HepG2 (cell line): ENCODE results near the gene DGAT2. TPM values are rescaled to one million over a fixed set of nuclear protein-coding genes. Genes with fewer than 3 reads are reported as not detected.

Experiments
- AHR ChIP-seq: IDR thresholded peaks from 2 replicates; pipeline ENCODE4 v1.6.1; 2018; ENCODE audit warnings: missing genetic modification reagents, missing compliant biosample characterization
- CAMTA2 ChIP-seq: sonication (generic); formaldehyde crosslinking; IDR thresholded peaks from 2 replicates; pipeline ENCODE4 v1.4.0; 2020; ENCODE audit warnings: mild to moderate bottlenecking, missing genetic modification reagents, borderline replicate concordance
- EED ChIP-seq: sonication (generic); formaldehyde crosslinking; IDR thresholded peaks from 2 replicates; pipeline ENCODE4 v1.5.0; 2020; ENCODE audit warnings: mild to moderate bottlenecking, missing genetic modification reagents
- FOSL2 ChIP-seq: sonication (generic); formaldehyde crosslinking; IDR thresholded peaks from 2 replicates; pipeline ENCODE4 v1.4.0; 2020; ENCODE audit warnings: missing genetic modification reagents
- FOXC1 ChIP-seq: sonication (generic); formaldehyde crosslinking; IDR thresholded peaks from 2 replicates; pipeline ENCODE4 v1.8.0; 2022; ENCODE audit warnings: mild to moderate bottlenecking, missing genetic modification reagents, borderline replicate concordance
- HNRNPK ChIP-seq: fragments of 200-400 bp; formaldehyde crosslinking; IDR thresholded peaks from 2 replicates; pipeline ENCODE4 v1.6.1; 2018; ENCODE audit warnings: low read length, low read depth, moderate library complexity, mild to moderate bottlenecking; ENCODE audit not compliant: poor library complexity, severe bottlenecking
- JUNB ChIP-seq: sonication (generic); formaldehyde crosslinking; IDR thresholded peaks from 2 replicates; pipeline ENCODE4 v1.8.0; 2022; ENCODE audit warnings: missing genetic modification reagents, mild to moderate bottlenecking, borderline replicate concordance
- NCOA2 ChIP-seq: sonication (generic); formaldehyde crosslinking; IDR thresholded peaks from 2 replicates; pipeline ENCODE4 v1.8.0; 2022; ENCODE audit warnings: inconsistent platforms
- PHF5A ChIP-seq: IDR thresholded peaks from one replicate; pipeline ENCODE4 v1.6.1; 2018; ENCODE audit warnings: low read depth, missing genetic modification reagents; ENCODE audit not compliant: unreplicated experiment
- SIN3B ChIP-seq: fragments of 150-350 bp; IDR thresholded peaks from 2 replicates; pipeline ENCODE4 v1.6.1; 2014; ENCODE audit warnings: low read length
- TCF7 ChIP-seq: sonication (generic); IDR thresholded peaks from 2 replicates; pipeline ENCODE4 v1.6.1; 2016; ENCODE audit warnings: antibody characterized with exemption, low read depth
- XRCC5 ChIP-seq: fragments of 200-400 bp; formaldehyde crosslinking; optimal IDR thresholded peaks from 2 replicates; pipeline ENCODE3; 2017; ENCODE audit warnings: mild to moderate bottlenecking, low read length
- ZFP90 ChIP-seq: sonication (generic); formaldehyde crosslinking; IDR thresholded peaks from 2 replicates; pipeline ENCODE4 v1.8.0; 2022; ENCODE audit warnings: missing genetic modification reagents, mild to moderate bottlenecking, inconsistent platforms, borderline replicate concordance
- ZNF10 ChIP-seq: sonication (generic); formaldehyde crosslinking; IDR thresholded peaks from 2 replicates; pipeline ENCODE4 v1.4.0; 2020; ENCODE audit warnings: mild to moderate bottlenecking, low read depth, missing genetic modification reagents, borderline replicate concordance
- ZNF547 ChIP-seq: sonication (generic); formaldehyde crosslinking; IDR thresholded peaks from 2 replicates; pipeline ENCODE4 v1.5.1; 2020; ENCODE audit warnings: mild to moderate bottlenecking, missing genetic modification reagents
- polyA plus RNA-seq, 8 experiments: library from polyadenylated mRNA; depleted of rRNA in 3 of 8; stranded (reverse) in 7 of 8; unstranded in 1 of 8; fragments of >200 nt; fragmentation: Illumina TruSeq in 4 of 8; extraction: Trizol in 4 of 8; gene quantifications; 2 replicates each; pipeline versions ENCODE4 v1.2.1 to v1.2.3, GENCODE V29; 2011 to 2016; ENCODE audit warnings: low read depth in 4 of 8, missing spikeins in 1 of 8, mixed read lengths in 1 of 8; ENCODE audit not compliant: insufficient read depth in 1 of 8
- total RNA-seq, 5 experiments: library from RNA; depleted of rRNA; stranded (reverse); fragments of >200 nt; fragmentation: Illumina TruSeq; extraction: Trizol; gene quantifications; 2 replicates each; pipeline ENCODE4 v1.2.3, GENCODE V29; 2016; ENCODE audit warnings: low read depth in 1 of 5
- TF ChIP-seq, protein P1 (sequence below): sonication (generic); formaldehyde crosslinking; IDR thresholded peaks from 2 replicates; pipeline ENCODE4 v1.5.0; 2020; ENCODE audit warnings: mild to moderate bottlenecking, missing genetic modification reagents
- TF ChIP-seq, protein P2 (sequence below): sonication (generic); formaldehyde crosslinking; IDR thresholded peaks from 2 replicates; pipeline ENCODE4 v1.4.0; 2020; ENCODE audit warnings: mild to moderate bottlenecking, missing genetic modification reagents
- TF ChIP-seq, protein P3 (sequence below): IDR thresholded peaks from 2 replicates; pipeline ENCODE4 v1.6.1; 2016; ENCODE audit warnings: low read depth, missing genetic modification reagents, missing compliant biosample characterization

The DGAT2 gene
- total and polyA plus RNA-seq, 2 of the 13 experiments (the other 11 are each of a cell fraction or from before 2014, with no cell fraction given) = 39.0 to 65.6 TPM

DNA sequence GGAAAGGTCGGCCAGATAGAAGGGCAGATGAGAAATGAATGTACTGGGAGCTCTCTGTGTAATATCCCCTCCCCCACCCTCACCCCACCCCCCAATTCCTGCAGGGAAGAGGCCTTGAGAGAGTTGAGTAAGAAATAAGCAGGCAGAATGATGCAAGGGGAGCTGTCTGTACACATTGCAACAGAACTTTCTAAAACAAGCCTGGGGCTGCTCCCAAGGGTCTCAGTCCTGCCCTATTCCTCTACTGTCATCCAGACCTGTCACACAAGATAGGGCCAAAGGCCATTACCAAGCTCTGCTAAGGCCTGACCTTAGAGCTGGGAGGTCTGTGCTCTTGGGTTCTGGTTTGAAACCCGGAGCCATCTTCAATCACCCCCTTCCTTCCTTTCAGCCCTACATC is 5.7 kb upstream of the DGAT2 start (continued):
- peak; percentile 20; the same call in 1 of the 2 replicates for TF ChIP-seq ZFP90 (CRISPR knock-in tag)
- TF ChIP-seq HNRNPK = no peak
- TF ChIP-seq, protein P1, sequence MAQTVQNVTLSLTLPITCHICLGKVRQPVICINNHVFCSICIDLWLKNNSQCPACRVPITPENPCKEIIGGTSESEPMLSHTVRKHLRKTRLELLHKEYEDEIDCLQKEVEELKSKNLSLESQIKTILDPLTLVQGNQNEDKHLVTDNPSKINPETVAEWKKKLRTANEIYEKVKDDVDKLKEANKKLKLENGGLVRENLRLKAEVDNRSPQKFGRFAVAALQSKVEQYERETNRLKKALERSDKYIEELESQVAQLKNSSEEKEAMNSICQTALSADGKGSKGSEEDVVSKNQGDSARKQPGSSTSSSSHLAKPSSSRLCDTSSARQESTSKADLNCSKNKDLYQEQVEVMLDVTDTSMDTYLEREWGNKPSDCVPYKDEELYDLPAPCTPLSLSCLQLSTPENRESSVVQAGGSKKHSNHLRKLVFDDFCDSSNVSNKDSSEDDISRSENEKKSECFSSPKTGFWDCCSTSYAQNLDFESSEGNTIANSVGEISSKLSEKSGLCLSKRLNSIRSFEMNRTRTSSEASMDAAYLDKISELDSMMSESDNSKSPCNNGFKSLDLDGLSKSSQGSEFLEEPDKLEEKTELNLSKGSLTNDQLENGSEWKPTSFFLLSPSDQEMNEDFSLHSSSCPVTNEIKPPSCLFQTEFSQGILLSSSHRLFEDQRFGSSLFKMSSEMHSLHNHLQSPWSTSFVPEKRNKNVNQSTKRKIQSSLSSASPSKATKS (CRISPR knock-in tag) = no peak
- TF ChIP-seq AHR (CRISPR knock-in tag) = no peak
- TF ChIP-seq, protein P2, sequence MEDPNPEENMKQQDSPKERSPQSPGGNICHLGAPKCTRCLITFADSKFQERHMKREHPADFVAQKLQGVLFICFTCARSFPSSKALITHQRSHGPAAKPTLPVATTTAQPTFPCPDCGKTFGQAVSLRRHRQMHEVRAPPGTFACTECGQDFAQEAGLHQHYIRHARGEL (CRISPR knock-in tag) = no peak
- peak; percentile 78 for TF ChIP-seq FOSL2
- TF ChIP-seq, protein P3, sequence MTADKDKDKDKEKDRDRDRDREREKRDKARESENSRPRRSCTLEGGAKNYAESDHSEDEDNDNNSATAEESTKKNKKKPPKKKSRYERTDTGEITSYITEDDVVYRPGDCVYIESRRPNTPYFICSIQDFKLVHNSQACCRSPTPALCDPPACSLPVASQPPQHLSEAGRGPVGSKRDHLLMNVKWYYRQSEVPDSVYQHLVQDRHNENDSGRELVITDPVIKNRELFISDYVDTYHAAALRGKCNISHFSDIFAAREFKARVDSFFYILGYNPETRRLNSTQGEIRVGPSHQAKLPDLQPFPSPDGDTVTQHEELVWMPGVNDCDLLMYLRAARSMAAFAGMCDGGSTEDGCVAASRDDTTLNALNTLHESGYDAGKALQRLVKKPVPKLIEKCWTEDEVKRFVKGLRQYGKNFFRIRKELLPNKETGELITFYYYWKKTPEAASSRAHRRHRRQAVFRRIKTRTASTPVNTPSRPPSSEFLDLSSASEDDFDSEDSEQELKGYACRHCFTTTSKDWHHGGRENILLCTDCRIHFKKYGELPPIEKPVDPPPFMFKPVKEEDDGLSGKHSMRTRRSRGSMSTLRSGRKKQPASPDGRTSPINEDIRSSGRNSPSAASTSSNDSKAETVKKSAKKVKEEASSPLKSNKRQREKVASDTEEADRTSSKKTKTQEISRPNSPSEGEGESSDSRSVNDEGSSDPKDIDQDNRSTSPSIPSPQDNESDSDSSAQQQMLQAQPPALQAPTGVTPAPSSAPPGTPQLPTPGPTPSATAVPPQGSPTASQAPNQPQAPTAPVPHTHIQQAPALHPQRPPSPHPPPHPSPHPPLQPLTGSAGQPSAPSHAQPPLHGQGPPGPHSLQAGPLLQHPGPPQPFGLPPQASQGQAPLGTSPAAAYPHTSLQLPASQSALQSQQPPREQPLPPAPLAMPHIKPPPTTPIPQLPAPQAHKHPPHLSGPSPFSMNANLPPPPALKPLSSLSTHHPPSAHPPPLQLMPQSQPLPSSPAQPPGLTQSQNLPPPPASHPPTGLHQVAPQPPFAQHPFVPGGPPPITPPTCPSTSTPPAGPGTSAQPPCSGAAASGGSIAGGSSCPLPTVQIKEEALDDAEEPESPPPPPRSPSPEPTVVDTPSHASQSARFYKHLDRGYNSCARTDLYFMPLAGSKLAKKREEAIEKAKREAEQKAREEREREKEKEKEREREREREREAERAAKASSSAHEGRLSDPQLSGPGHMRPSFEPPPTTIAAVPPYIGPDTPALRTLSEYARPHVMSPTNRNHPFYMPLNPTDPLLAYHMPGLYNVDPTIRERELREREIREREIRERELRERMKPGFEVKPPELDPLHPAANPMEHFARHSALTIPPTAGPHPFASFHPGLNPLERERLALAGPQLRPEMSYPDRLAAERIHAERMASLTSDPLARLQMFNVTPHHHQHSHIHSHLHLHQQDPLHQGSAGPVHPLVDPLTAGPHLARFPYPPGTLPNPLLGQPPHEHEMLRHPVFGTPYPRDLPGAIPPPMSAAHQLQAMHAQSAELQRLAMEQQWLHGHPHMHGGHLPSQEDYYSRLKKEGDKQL (CRISPR knock-in tag) = 0 out of 2 replicates have a peak, but pooled peaks have one; percentile 44
- peak; percentile 3 for TF ChIP-seq XRCC5
- TF ChIP-seq TCF7 = 0 out of 2 replicates have a peak, but pooled peaks have one; percentile 41
- no peak for TF ChIP-seq PHF5A
- TF ChIP-seq ZNF10 (CRISPR knock-in tag) = no peak
- no peak for TF ChIP-seq CAMTA2
- TF ChIP-seq ZNF547 (CRISPR knock-in tag) = no peak
- TF ChIP-seq NCOA2 = peak; percentile 91
- TF ChIP-seq JUNB = no peak
- TF ChIP-seq EED (CRISPR knock-in tag) = no peak
- no peak for TF ChIP-seq FOXC1 (CRISPR knock-in tag)
- no peak for TF ChIP-seq SIN3B
